Erythroblast (primary cell): Measurements from ENCODE around the gene CNIH2.

Source experiments
- GATA1 ChIP-seq: IDR thresholded peaks from 2 replicates; pipeline ENCODE4 v1.6.1; 2011; ENCODE audit warnings: low read depth, mild to moderate bottlenecking, control low read depth, low read length, moderate library complexity
- POLR2A ChIP-seq: IDR thresholded peaks from 2 replicates; pipeline ENCODE4 v1.6.1; 2011; ENCODE audit warnings: mild to moderate bottlenecking, low read length

DNA sequence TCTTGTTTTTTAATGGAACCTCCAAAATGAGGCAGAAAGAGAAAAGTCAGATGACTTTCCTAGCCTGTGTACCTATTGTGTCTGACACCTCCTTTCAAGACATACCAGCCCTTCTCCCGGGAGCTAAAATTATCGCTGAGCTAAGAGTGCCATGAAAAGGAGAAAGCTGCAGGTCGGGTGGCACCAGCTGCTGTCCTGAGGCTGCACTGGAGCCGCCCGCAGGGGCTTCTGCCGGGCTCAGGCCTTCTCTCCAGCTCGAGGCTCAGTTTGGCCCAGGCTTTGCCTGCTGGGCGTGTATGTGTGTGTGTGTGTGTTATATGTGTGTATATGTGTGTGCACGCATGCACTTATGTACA is 37.2 kb upstream of the CNIH2 start:
- no peak for TF ChIP-seq POLR2A
- no peak for TF ChIP-seq GATA1
